AG20443 (cell line): Measurements from ENCODE around the gene MAN2C1.
"Not testable (repeated sequence)": the region's sequence is repeated elsewhere in the genome, so short reads cannot be mapped to it uniquely, and the experiment has no call there.

Experiments used
- DNase-seq: peaks from one replicate; pipeline ENCODE4 v3.0.0; 2012; ENCODE audit warnings: low spot score, mixed read lengths

The MAN2C1 gene

GRCh38 chr15:75367913-75368688, at the start of gene MAN2C1:
Gene MAN2C1, minus strand, starts transcription at chr15:75368607. Its CDS starts 24 bp downstream, at chr15:75368583.
- DNase-seq: peak; percentile 95

- no peak for DNase-seq
These were observed 48.2 kb upstream of the MAN2C1 start for GRCh38 chr15:75416584-75416983.

- DNase-seq: no peak
These were observed 41.8 kb upstream of the MAN2C1 start for GRCh38 chr15:75410196-75410595.

GRCh38 chr15:75407083-75407482, 38.7 kb upstream of the MAN2C1 start:
- DNase-seq: no peak

- DNase-seq: no peak
These were observed 35.5 kb upstream of the MAN2C1 start for GRCh38 chr15:75403892-75404291.

GRCh38 chr15:75397494-75397893, 29.1 kb upstream of the MAN2C1 start:
- DNase-seq: peak; percentile 18

- no peak for DNase-seq
These were observed 21.5 kb upstream of the MAN2C1 start for GRCh38 chr15:75389791-75390382.

- DNase-seq: not testable (repeated sequence)
These were observed 15.6 kb upstream of the MAN2C1 start for GRCh38 chr15:75383986-75384385.

GRCh38 chr15:75380773-75381172, 12.4 kb upstream of the MAN2C1 start:
- DNase-seq: no peak

- no peak for DNase-seq
These were observed 3.7 kb upstream of the MAN2C1 start for GRCh38 chr15:75371901-75372688.

GRCh38 chr15:75371486-75371885, 3.1 kb upstream of the MAN2C1 start:
- DNase-seq: no peak

GRCh38 chr15:75369897-75370581, 1.6 kb upstream of the MAN2C1 start:
- DNase-seq: no peak

GRCh38 chr15:75368689-75369239, 357 bp upstream of the MAN2C1 start:
- DNase-seq: no peak

- no peak for DNase-seq
These were observed 948 bp downstream of the MAN2C1 start for GRCh38 chr15:75367406-75367912.

- no peak for DNase-seq
These were observed 1.4 kb downstream of the MAN2C1 start for GRCh38 chr15:75367006-75367405.

GRCh38 chr15:75366163-75366562, 2.2 kb downstream of the MAN2C1 start:
- no peak for DNase-seq

- DNase-seq: no peak
These were observed 3.5 kb downstream of the MAN2C1 start for GRCh38 chr15:75364881-75365280.

- DNase-seq: no peak
These were observed 4.6 kb downstream of the MAN2C1 start for GRCh38 chr15:75363786-75364185.

- DNase-seq: no peak
These were observed 5.7 kb downstream of the MAN2C1 start for GRCh38 chr15:75362642-75363249.

GRCh38 chr15:75361989-75362641, 6.3 kb downstream of the MAN2C1 start:
- no peak for DNase-seq
